HTERT RPE-1 (cell line): ENCODE results near the gene CEP112.

Experiments used
- in situ Hi-C: fragments of 300-500 bp; cut with MboI; formaldehyde crosslinking; loops from 4 replicates; pipeline ENCODE4 v1.14.3; 2020; ENCODE audit warnings: low sequenced_read_pairs

Gene CEP112

DNA sequence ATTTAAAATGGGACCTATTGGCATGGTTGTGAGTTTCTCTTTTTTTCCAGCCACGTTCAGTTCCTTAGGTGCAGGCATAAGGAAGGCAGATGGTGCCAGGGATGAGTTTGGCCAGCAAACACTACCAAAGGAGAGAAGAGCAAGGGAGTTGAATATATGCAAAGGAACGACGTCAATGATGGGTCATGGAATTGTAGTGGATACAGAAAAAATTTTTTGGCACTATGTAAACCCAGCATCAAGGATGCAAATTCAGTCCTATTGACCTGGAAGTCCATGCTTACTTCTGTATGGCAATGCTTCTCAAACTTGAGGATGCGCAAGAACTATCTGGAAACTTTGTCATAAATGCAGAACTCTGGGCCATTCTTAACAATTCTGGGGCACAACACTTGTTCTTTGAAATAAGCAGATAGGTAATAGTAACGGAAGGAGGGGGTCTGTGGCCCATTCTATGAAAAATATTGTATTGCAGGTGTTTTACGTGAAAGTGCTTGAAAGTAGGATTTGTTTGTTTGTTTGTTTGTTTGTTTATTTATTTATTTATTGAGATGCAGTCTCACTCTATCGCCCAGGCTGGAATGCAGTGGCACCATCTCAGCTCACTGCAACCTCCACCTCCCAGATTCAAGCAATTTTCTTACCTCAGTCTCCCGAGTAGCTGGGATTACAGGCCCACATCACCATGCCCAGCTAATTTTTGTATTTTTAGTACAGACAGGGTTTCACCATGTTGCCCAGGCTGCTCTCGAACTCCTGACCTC lies 19.3 kb upstream of the CEP112 start:
- in situ Hi-C loops = no loop called here

DNA sequence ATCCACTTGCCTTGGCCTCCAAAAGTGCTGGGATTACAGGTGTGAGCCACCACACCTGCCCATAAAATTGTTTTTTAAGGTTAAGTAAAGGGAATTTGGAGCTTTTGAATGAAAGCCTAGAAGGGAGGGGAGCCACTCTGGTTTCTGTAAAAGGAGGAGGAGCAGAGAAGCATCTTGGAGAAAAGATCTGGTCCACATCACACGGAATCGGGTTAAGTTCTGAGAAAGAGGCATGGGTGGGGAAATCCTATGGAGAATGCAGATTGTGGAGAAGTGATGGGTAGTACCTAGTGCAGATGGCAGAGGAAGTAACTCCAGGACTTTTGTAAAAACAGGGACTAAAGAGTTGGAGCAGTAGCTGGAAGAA lies 18.3 kb upstream of the CEP112 start:
- in situ Hi-C loops = no loop called here

DNA sequence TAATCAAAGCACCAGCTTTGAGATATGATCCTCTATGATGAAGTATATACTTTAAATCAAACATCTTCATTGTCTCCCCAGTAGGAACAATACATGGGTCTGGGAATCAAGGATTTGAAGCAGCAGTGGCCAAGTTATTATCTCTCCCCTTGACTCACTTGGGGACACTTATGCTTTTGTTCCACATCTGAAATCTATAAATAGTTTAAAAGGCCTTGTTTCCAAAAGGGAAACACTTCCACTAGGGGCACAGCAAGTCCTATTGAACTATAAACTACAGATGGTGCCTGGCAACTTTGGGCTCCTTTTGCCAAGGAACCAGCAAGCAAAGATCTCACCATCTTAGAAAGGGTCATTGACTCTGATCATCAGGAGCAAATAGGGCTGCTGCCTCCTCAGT lies 16.0 kb upstream of the CEP112 start:
- in situ Hi-C loops = no loop called here

DNA sequence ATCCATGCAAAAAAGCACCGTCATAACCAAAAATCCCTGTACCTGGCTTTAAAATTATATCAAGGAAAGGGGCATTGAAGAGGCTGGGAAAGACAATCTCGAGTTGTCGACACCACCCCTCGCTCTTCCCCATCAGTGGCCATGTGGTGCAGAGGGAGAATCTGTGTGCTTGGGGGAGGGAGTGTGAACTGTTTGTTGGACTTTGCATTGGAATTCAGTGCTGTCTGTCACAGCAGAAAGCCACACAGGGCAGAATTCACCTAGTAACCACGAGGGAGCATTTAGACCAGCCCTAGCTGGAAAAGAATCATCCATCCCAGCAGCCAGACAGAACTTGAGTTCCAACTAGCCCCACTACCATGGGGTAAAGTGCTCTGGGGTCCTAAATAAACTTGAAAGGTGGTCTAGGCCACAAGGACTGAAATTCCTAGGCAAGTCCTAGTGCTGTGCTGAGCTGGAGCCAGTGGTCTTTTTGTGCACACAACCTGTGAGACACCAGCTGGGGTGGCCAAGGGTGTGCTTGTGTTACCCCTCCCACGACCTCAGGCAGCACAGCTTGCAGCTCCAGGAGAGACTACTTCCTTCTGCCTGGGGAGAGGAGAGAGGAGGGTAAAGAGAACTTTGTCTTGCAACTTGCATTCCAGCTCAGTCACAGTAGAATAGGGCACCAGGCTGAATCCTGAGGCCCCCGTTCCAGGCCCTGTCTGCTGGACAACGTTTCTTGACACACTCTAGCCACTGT lies 11.5 kb upstream of the CEP112 start:
- in situ Hi-C loops = no loop called here

DNA sequence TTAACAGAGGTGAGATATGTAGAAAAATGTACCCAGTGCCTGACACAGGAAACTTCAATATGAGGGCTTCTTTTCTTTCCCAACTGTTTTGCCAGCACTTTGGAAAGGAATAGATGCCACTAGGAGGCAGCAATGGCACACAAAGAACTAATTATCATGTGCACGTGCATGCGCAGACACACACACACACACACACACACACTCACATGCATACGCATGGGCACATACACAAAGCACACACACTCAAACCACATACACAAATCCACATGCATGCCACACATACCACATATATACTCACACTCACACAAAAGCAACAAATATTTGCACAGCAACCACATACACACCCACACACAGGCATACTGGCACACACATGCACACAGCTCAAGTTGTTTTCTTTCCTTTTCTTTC lies 8.8 kb upstream of the CEP112 start:
- in situ Hi-C loops = no loop called here

DNA sequence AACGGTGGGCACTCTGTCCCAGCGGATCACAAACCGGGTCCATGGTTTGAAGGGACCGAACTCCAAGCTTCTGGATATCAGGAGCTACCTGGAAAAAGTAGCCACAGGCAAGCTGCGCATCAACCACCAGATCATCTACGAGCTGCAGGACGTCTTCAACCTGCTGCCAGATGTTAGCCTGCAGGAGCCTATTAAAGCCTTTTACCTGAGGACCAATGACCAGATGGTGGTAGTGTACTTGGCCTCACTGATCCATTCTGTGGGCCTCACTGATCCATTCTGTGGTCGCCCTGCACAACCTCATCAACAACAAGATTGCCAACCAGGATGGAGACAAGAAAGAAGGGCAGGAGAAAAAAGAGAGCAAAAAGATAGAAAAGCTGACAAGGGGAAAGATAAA lies 6.3 kb upstream of the CEP112 start:
- in situ Hi-C loops = no loop called here

DNA sequence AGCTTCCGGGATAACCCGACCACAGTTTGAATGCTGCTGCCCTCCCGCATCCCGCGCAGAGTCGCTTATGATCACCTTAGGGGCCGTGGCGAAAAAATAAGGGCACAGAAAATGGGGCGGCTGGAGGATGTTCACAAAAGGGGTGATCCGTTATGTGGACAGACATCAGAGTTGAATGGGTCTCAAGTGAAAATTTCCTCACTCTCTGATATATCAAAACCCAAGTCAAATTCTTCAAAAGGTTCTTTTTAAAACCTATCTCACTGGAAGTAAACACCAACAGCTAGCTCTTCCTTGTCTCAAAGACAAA lies 400 bp upstream of the CEP112 start:
- in situ Hi-C loops = no loop called here

DNA sequence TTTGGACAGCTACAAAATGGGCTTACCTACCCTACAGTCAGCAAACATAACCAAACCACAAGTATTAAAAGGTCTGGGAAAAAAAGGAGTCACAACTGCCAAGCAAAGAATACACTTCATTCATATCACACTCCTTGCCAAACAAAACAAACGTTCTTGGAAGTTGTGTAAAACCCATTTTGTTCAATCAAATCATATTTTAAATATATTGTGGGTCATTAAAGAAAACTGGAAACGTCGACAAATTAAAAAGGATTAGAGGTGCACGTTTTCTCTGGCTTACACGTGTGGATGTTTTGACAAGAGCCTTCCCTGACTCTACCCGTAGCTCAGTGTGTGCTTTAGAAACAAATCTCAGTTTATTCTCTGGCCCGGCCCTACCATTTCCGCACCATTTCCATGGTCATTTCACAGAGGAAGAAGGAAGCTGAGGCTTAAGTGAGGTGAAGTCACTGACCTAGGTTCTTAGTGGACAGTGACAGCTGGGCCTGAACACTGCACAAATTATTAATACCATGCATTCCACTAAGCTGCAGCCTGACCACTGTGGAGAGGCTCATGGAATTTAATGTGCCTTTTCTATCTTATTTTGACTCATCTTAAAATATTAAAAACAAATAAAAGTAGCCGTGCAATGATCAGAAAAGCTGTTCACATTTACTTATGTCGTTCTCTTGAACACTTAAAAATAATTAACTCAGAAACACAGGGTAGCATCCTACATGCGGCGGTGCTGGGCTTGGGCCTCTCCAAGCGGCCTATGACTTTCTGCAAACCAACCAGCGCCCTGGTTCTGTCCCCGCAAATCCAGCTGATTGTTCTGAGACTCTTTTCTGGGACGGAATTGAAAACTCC lies 968 bp downstream of the CEP112 start:
- in situ Hi-C loops = no loop called here

DNA sequence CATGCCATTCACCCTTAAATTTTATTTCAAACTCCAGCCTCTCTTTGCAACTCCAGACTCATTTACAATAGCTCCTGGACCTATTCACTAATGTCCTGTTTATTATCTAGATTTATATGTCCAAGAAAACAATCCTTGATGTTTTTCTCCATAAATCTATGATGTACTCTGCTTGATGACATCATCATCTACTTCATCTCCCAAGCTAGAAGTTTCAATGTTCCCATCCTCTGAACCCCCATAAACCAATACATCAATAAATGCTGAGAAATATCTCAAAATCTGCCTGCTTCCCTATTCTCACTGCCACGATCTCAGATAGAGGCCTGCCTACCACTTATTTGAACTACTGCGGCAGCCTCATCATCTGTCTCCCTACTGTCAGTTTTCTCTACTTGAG lies 4.2 kb downstream of the CEP112 start:
- in situ Hi-C loops = no loop called here

DNA sequence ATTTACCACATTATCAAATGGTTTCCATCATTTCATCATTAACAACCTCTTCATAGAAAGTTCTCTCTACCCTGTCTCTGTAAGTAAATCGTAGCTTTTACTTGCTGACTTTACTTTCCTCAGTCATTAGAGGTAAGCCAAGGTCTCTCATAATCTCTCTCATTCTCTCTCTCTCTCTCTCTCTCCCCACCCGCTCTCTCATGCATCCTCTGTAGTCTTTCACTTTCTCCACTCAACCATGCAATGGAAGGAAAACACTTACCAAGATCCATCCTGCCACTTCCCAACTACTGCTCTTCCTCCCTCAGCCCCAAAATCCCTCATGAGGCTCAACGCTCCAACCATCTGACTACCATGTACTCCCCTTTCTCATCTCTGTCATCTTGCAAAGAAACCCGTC lies 6.1 kb downstream of the CEP112 start:
- in situ Hi-C loops = no loop called here

DNA sequence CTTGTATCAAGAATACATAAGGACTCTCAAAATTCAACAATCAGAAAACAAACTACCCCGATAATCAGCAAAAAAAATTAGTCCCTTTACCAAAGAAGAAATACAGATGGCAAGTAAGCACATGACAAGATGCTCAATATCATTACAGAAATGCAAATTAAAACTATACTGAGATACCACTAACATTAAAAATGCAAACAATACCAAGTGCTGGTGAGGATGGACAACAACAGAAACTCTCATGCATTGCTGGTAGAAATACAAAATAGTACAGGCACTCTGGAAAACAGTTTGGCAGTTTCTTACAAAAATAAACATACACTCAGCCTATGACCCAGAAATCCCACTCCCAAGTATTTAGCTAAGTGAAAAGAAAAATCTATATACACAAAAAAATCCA lies 7.5 kb downstream of the CEP112 start:
- in situ Hi-C loops = no loop called here

DNA sequence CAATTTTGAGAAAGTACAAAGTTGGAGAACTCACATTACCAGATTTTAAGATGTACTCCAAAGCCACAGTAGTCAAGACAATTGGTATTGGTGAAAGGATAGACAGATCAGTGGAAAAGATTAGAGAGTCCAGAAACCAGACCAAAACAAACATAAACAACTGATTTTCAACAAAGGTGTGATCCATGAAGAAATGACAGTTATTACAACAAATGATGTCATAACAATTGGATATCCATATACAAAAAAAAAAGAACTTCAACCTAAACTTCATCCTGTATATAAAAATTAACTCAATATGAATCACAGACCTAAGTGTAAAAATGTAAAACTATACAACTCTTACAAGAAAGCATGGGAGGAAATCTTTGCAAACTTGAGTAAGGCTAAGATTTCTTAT lies 8.4 kb downstream of the CEP112 start:
- in situ Hi-C loops = no loop called here

DNA sequence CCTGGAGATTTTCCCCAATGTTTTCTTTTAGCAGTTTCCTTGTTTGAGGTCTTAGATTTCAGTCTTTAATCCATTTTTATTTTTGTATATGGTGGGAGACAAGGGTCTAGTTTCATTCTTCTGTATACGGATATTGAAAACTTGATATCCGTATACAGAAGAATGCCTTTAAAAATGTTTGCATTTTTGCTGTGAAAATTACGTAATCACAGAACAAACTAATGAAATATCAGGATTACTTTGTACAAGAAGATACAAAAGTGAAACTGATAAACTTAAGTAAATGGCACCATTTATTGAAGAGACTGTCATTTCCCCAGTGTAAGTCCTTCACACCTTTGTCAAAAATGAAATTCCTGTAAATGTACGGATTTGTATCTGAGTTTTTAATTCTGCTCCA lies 13.3 kb downstream of the CEP112 start:
- in situ Hi-C loops = no loop called here

DNA sequence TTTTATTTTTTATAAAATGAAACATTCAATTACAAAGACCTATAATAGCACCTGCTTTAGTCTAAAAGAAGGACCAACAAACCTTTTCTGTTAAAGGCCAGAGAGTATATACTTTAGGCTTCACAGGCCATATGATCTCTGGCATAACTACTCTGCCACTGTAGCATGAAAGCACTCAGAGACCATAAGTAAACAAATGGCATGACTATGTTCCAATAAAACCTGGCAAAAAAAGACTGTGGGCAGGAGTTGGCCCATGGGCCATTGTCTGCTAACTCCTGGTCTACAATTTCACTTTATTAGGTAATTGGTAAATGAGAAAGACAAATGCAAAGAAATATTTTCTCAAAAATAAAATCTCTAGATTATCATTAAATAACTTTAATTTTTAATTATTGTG lies 14.9 kb downstream of the CEP112 start:
- in situ Hi-C loops = no loop called here

DNA sequence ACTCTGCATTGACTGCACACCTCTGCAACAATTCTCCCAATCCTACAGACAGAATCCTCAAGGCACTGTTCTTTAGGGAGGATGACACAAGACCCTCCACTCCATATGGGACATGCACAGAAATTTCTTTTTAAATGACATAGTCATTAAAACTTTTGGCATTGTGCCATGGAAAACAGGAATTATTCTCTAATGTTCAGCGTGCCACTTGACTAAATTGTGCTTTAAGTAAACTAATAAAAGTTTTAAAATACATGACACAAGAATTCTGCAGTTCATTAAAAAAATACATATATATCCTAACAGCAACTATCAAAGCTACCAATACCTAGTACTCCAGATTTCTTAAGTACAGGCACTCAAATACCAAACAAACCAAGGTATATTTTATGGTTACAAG lies 16.0 kb downstream of the CEP112 start:
- in situ Hi-C loops = no loop called here

DNA sequence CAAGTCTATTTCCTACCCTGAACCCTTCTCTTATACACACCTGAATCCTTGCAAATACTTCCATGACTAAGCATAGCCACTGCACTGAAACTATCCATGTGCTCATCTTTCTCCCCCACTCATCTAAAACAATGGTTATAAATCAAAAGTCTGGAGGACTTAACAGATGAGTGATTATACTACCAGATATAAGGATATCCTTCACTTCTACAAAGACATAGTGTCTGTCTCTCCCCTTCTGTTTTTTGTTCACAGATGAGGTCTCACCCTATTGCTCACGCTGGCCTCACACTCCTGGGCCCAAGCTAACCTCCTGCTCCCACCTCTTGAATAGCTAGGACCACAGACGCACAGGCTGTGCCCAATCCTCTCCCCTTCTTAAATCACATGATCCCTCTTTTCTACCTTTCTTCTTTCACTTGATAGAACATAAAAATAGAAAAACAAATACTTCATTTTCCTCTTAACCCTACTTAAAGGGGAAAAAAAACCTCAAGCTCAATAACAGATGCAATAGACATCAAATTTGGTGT lies 19.2 kb downstream of the CEP112 start:
- in situ Hi-C loops = no loop called here

DNA sequence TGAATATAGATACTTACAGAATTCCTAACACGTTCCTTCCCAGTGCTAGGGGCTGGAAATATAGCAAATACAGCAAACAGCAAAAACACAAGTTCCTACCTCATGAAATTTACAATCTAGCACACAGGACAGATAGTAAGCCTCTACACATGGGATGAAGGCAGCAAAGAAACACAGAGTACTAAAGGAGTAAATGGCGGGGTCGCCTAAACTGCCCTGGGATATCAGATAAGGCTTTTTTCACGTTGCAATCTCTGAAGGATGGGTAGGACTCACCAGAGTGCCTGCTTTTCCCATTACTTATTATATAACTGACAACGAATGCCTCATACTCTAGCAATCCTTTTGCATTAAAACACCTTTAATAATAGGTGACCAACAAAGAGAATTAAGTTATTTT lies 19.8 kb downstream of the CEP112 start:
- in situ Hi-C loops = no loop called here

DNA sequence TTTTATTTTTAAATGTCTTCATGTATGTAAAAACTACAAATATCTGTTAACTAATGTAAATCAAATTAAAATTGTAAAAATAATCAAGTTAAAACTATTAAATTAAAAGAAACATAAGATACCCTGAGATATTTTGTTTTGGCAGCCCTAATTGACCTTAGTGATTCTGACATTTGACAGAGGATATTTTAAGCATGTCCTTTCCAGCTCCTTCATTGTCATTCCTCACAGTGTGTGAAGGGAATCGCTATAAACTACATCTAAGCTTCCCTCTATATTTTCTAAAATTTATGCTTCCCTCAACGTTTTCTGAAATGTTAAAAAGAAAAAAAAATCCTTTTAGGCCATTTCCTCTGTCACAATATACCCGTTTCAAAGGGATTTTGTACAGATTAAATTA lies 20.2 kb downstream of the CEP112 start:
- in situ Hi-C loops = no loop called here

DNA sequence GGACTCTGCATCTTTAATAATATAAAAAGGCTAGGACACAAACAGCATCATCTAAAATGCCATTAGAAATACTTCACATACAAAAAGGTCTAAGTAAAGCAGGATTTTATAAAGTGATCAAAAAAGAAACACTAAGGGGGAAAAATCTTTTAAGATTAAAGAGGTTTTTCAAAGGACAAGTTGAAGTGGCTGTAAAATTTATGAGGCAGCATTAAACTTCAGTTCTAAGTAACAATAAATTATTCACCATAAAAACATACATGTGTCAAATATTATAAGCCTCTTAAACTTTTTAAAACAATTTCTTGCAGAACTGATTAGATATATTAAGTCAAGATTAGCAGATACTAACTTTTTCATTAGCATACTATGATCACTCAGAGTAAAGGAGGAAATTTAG lies 20.8 kb downstream of the CEP112 start:
- in situ Hi-C loops = no loop called here

DNA sequence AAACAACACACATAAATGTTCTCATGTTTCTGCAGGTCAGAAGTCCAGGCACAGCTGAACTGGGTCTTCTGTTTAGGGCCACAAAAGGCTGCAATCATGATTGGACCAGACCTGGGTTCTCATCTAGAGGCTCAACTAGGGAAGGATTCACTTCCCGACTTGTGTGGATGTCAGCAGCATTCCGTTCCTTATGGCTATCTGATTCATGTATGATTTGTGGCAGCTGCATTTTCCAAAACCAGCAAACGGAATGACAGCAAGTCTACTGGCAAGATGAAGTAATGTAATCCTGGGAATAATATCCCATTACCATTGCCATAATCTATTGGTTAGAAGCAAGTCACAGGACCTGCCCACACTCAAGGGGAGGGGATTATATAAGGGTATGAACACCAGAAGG lies 22.1 kb downstream of the CEP112 start:
- in situ Hi-C loops = no loop called here

DNA sequence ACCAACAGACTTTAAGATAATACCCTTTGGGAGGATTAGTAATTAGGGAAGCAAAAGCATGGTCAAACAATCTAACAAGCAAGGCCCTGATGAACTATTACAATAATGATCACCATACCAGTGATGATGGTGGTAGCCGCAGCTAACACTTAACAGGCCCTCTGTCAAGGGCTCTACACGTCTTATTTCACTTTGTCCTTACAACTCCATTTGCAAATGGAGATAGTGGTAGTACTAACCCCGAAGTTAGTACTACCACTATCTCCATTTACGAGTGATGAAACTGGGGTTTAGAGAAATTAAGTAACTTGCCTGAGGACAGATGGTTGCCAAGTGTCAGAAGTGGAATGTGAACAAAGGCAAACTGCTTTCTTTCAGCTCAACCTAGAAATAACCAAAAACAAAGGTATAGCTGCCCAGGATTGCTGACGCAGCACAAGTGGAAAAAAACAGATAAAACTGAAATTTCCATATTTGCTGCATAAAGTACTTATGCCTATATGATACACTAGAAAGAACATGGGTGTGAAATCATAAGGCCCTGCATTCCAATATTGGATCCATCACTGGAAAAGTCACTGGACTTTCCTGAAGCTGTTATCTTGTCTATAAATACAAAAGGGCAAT lies 24.6 kb downstream of the CEP112 start:
- in situ Hi-C loops = no loop called here
